ENCODE data around the gene TMOD3.

Gene TMOD3

DNA sequence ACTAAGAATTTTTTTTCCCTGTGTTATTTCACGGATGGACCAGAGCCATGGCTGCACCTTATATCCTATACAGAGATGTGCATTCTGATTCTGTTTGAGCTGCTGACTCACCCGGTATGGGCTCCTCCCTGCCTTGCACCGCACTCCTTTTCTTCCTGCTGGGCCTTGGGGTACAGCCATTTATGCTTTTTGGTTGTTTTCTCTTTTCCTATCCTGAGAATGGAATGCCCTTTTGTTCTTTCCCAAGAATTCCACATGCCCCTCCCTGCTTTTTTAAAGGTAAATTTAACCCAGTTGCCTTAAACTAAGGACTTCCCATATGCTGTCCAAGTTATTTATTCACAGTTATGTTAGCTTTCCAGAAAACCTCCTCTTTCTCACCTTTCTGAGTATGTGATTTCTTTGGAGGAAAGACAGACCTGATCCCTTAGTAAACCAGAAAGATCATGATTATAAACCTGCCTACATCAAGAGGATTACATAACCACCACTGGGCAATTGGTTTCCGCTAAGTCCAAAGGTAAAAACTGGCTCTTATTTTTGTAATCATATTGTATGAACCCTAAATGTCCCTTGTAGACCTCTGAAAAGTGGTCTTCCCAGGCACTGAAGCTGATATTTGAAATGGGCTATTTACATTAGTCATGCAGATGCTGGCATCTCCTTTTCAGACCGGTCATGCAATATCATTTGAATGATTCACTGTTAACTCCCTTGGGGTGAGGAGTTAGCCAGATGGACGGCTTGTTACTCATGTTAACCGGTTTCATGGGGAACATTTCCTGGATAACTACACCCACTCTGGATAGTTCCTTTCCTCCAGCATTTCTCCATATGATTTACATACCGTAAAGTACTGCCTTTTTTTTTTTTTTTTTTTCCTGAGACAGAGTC is 45.5 kb downstream of the TMOD3 start:
- TF ChIP-seq CTCF (conservative IDR thresholded peaks at IDR 0.05; ENCODE audit: low read depth, low read length) = no peak
- DNase-seq (ENCODE audit: low read depth) = peak; percentile 97
- no peak overlapping the region for H3K4me3 ChIP-seq (ENCODE audit: low read depth, low read length)

- TF ChIP-seq CTCF (conservative IDR thresholded peaks at IDR 0.05; ENCODE audit: low read depth, low read length) = no peak
- DNase-seq (ENCODE audit: low read depth) = no peak
- no peak overlapping the region for H3K4me3 ChIP-seq (ENCODE audit: low read depth, low read length)
Measured at GRCh38 chr15:51876169-51876568, 46.7 kb downstream of the TMOD3 start.

- DNase-seq (ENCODE audit: low read depth) = peak; percentile 93
Measured at GRCh38 chr15:51878446-51879386, 49.3 kb downstream of the TMOD3 start.

GRCh38 chr15:51879555-51879954 is 50.1 kb downstream of the TMOD3 start:
- DNase-seq (ENCODE audit: low read depth) = peak; percentile 68
- H3K4me3 ChIP-seq (ENCODE audit: low read depth, low read length) = no peak overlapping the region
- no peak for TF ChIP-seq CTCF (conservative IDR thresholded peaks at IDR 0.05; ENCODE audit: low read depth, low read length)

More at GRCh38 chr15:51878446-51879386, 49.3 kb downstream of the TMOD3 start:
- TF ChIP-seq CTCF (conservative IDR thresholded peaks at IDR 0.05; ENCODE audit: low read depth, low read length) = no peak
- H3K4me3 ChIP-seq (ENCODE audit: low read depth, low read length) = no peak overlapping the region

- H3K4me3 ChIP-seq (ENCODE audit: low read depth, low read length) = no peak overlapping the region
- DNase-seq (ENCODE audit: low read depth) = peak; percentile 87
- no peak for TF ChIP-seq CTCF (conservative IDR thresholded peaks at IDR 0.05; ENCODE audit: low read depth, low read length)
Measured at GRCh38 chr15:51883271-51883837, 53.9 kb downstream of the TMOD3 start.

DNA sequence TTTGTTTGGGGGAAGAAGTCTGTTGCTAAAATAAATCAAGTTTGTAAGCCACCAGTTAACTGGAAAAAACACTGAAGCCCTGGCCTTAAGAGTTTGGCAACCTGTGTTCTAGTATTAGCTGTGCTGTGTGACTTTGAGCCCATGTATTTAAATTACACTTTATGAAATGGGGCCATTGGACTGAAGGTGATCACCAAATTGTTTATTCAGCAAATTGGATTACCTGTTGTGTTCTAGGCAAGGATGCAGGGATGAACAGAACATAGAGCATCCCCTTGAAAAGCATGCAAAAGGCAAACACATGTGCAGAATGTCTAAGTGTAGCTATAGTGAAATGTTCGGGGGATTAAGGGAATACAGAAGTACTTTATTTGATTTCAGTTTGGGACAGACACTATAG is 54.6 kb downstream of the TMOD3 start:
- no peak for DNase-seq (ENCODE audit: low read depth)
- no peak for TF ChIP-seq CTCF (conservative IDR thresholded peaks at IDR 0.05; ENCODE audit: low read depth, low read length)
- H3K4me3 ChIP-seq (ENCODE audit: low read depth, low read length) = no peak overlapping the region

All from choroid plexus epithelial cell (primary cell).